Right lobe of liver (tissue), 6 donors: ENCODE data around the gene NXNL2. TPM values are rescaled to one million over a fixed set of nuclear protein-coding genes. Genes with fewer than 3 reads are reported as not detected.

Experiments
- ATAC-seq, 4 donors: fragments of 200-7000 bp; cut with Tn5 transposase; one replicate each; pipeline ENCODE4 v1.9.1; 2020; ENCODE audit warnings: mild to moderate bottlenecking in 4 of 4, moderate library complexity in 4 of 4
- DNase-seq, 3 donors: peaks; one replicate each; pipeline ENCODE4 v3.0.0-alpha.2; 2020
- H3K27ac ChIP-seq, 3 donors: fragments of 200-600 bp; one replicate each; pipeline ENCODE4 v1.8.0; 2022
- H3K27me3 ChIP-seq, 2 donors: fragments of 200-600 bp; one replicate each; pipeline ENCODE4 v1.8.0; 2022
- H3K36me3 ChIP-seq, 4 donors: fragments of 200-600 bp; sonication (generic) in 1 of 4; one replicate each; pipeline versions ENCODE4 v1.5.1 to v1.8.0; 2017 to 2022; ENCODE audit warnings: control low read depth in 1 of 4
- H3K4me1 ChIP-seq, 4 donors: fragments of 200-600 bp; sonication (generic) in 1 of 4; one replicate each; pipeline versions ENCODE4 v1.5.1 to v1.8.0; 2017 to 2022; ENCODE audit warnings: control low read depth in 1 of 4
- H3K4me3 ChIP-seq, 3 donors: fragments of 200-600 bp; one replicate each; pipeline ENCODE4 v1.8.0; 2022
- H3K9me3 ChIP-seq, 4 donors: fragments of 200-600 bp; sonication (generic) in 1 of 4; one replicate each; pipeline versions ENCODE4 v1.5.1 to v1.8.0; 2017 to 2022; ENCODE audit warnings: control low read depth in 1 of 4
- CTCF ChIP-seq, 4 donors: fragments of 200-600 bp in 3 of 4; fragments of 450-650 bp in 1 of 4; IDR thresholded peaks; one replicate each; pipeline versions ENCODE4 v1.5.1 to v1.8.0; 2016 to 2022; ENCODE audit warnings: antibody characterized with exemption in 4 of 4, mild to moderate bottlenecking in 2 of 4
- POLR2A ChIP-seq: fragments of 450-650 bp; IDR thresholded peaks from one replicate; pipeline ENCODE4 v1.6.1; 2017; ENCODE audit warnings: antibody characterized with exemption, mild to moderate bottlenecking
- WGBS: methylation state at CpG from one replicate; pipeline ENCODE4 v1.1.6; 2018; ENCODE audit warnings: low coverage, low lambda C conversion rate; ENCODE audit not compliant: insufficient coverage; ENCODE audit errors: missing lambda C conversion rate; 5-methylcytosine and 5-hydroxymethylcytosine counted together
- intact Hi-C, 2 donors: fragments of 100-400 bp; cut with DNase I; formaldehyde crosslinking; loops; one replicate each; pipeline versions ENCODE4 v1.11.2 to v1.14.1; 2022
- total RNA-seq, 6 experiments: library from RNA; depleted of rRNA in 2 of 6; stranded (reverse); fragments of >200 nt in 2 of 6; fragmentation: NEBNext Ultra II Directional in 3 of 6; extraction: Animal tissue kit (Norgen Biotek cat#: 25700) in 3 of 6; gene quantifications; one replicate each; pipeline versions ENCODE4 v1.1.0 to v1.2.4, GENCODE V29; 2016 to 2023
- donor health status: DM: no; HTN: yes; CAD: no.
- donor health status: DM: no; HTN: no; CAD: no.
- donor health status: DM: no; HTN: no; CAD: no.
- donor health status: DM: no; HTN: yes; CAD: no.
- donor health status: DM: no; HTN: yes; CAD: no.

The NXNL2 gene
- total RNA-seq, 6 experiments from 2014 or later = not detected

GRCh38 chr9:88503845-88504764 is 30.9 kb upstream of the NXNL2 start:
- TF ChIP-seq POLR2A (no peak), CTCF (IDR thresholded peaks at IDR 0.05) (no peak)
- 89% methylated on average over 13 of the region's 17 CpGs for WGBS
- H3K27me3 ChIP-seq = no peaks in the 10 kb centered on the region
- DNase-seq (peak in 1 of 3 donors; percentile 25), ATAC-seq (peak in 1 of 4 donors; percentile 37)
- no peak overlapping the region for H3K4me3 ChIP-seq
- no peaks in the 10 kb centered on the region for H3K9me3 ChIP-seq
- H3K36me3 ChIP-seq = no peaks in the 10 kb centered on the region
- no peak overlapping the region for H3K27ac ChIP-seq
- intact Hi-C loops = no loop called here
- no peaks in the 10 kb centered on the region for H3K4me1 ChIP-seq

- Histone ChIP-seq H3K4me1 (no peaks in the 10 kb centered on the region), H3K4me3 (no peak overlapping the region), H3K9me3 (no peaks in the 10 kb centered on the region), H3K27ac (no peak overlapping the region), H3K27me3 (no peaks in the 10 kb centered on the region), H3K36me3 (no peaks in the 10 kb centered on the region)
- DNase-seq (no peak), ATAC-seq (no peak)
- no peak for TF ChIP-seq CTCF (IDR thresholded peaks at IDR 0.05)
- TF ChIP-seq POLR2A = no peak
- 82% methylated on average over 2 of the region's 2 CpGs for WGBS
- intact Hi-C loops = no loop called here
These were observed 26.7 kb upstream of the NXNL2 start for GRCh38 chr9:88508326-88508725.

- Histone ChIP-seq H3K4me3 (no peak overlapping the region), H3K27me3 (no peaks in the 10 kb centered on the region), H3K36me3 (no peaks in the 10 kb centered on the region), H3K27ac (no peak overlapping the region), H3K9me3 (no peaks in the 10 kb centered on the region), H3K4me1 (no peaks in the 10 kb centered on the region)
- ATAC-seq (no peak), DNase-seq (no peak)
- intact Hi-C loops = no loop called here
- no peak for TF ChIP-seq POLR2A
- no peak for TF ChIP-seq CTCF (IDR thresholded peaks at IDR 0.05)
- WGBS = 85% methylated on average over 4 of the region's 4 CpGs
These were observed 23.1 kb upstream of the NXNL2 start for GRCh38 chr9:88511906-88512305.

GRCh38 chr9:88514247-88514646 is 20.7 kb upstream of the NXNL2 start:
- 100% methylated on average over 1 of the region's 6 CpGs for WGBS
- no peaks in the 10 kb centered on the region for H3K4me1 ChIP-seq
- H3K36me3 ChIP-seq = no peaks in the 10 kb centered on the region
- no peak for TF ChIP-seq CTCF (IDR thresholded peaks at IDR 0.05)
- no peak for TF ChIP-seq POLR2A
- ATAC-seq = no peak
- no peak overlapping the region for H3K27ac ChIP-seq
- no peak overlapping the region for H3K4me3 ChIP-seq
- H3K27me3 ChIP-seq = no peaks in the 10 kb centered on the region
- H3K9me3 ChIP-seq = no peaks in the 10 kb centered on the region
- intact Hi-C loops = no loop called here
- DNase-seq = no peak
